IMR-90 (cell line): ENCODE measurements around the gene CHRNA7.

Experiments
- CEBPB ChIP-seq: IDR thresholded peaks from 2 replicates; pipeline ENCODE4 v1.6.1; 2012; ENCODE audit warnings: low read depth, low read length, improper control_type of control experiment
- CHD1 ChIP-seq: IDR thresholded peaks from 2 replicates; pipeline ENCODE4 v1.6.1; 2012; ENCODE audit warnings: low read depth, low read length, improper control_type of control experiment
- FOS ChIP-seq: fragments of 150-350 bp; IDR thresholded peaks from 2 replicates; pipeline ENCODE4 v1.6.1; 2016; ENCODE audit warnings: low read depth, low read length
- MAFK ChIP-seq: IDR thresholded peaks from 2 replicates; pipeline ENCODE4 v1.6.1; 2012; ENCODE audit warnings: low read depth, low read length, improper control_type of control experiment
- MXI1 ChIP-seq: IDR thresholded peaks from 2 replicates; pipeline ENCODE4 v1.6.1; 2012; ENCODE audit warnings: low read depth, mild to moderate bottlenecking, low read length, moderate library complexity, borderline replicate concordance
- POLR2A ChIP-seq: IDR thresholded peaks from 2 replicates; pipeline ENCODE4 v1.6.1; 2012; ENCODE audit warnings: mild to moderate bottlenecking, low read depth, low read length
- RAD21 ChIP-seq: IDR thresholded peaks from 2 replicates; pipeline ENCODE4 v1.6.1; 2012; ENCODE audit warnings: low read length, improper control_type of control experiment
- SMC3 ChIP-seq: fragments of 150-350 bp; IDR thresholded peaks from 2 replicates; pipeline ENCODE4 v1.6.1; 2016; ENCODE audit warnings: low read depth, mild to moderate bottlenecking, antibody characterized with exemption, low read length, moderate library complexity
- TF ChIP-seq, protein P1 (sequence below): conservative IDR thresholded peaks from 2 replicates; pipeline ENCODE4 v1.5.1; 2012; ENCODE audit warnings: mild to moderate bottlenecking, low read depth, low read length, improper control_type of control experiment
- TF ChIP-seq, protein P2 (sequence below): fragments of 150-350 bp; IDR thresholded peaks from 2 replicates; pipeline ENCODE4 v1.6.1; 2016; ENCODE audit warnings: low read depth, mild to moderate bottlenecking, low read length, moderate library complexity, borderline replicate concordance
- TF ChIP-seq, protein P3 (sequence below): fragments of 150-350 bp; IDR thresholded peaks from 2 replicates; pipeline ENCODE4 v1.6.1; 2017; ENCODE audit warnings: mild to moderate bottlenecking, antibody characterized with exemption, low read length, low read depth

DNA sequence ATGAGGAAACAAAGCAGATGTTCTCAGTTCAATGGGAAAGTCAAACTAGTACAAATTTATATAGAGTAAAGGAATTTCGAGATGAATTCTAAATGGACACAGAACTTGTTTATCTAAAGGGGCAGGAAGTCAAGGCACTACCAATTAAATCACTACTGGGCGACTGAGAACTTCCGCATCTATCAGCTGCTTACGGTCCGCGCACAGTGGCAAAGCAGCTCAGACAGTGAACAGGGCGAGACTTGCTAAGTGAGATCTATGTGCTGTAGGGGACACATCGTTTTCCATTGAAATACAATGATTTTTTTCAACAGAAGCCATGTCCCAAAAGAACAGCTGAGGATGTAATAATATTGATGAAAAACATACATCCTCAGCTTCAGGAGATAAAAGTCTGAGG is 105.0 kb downstream of the CHRNA7 start:
- TF ChIP-seq FOS = no peak
- TF ChIP-seq, protein P1, sequence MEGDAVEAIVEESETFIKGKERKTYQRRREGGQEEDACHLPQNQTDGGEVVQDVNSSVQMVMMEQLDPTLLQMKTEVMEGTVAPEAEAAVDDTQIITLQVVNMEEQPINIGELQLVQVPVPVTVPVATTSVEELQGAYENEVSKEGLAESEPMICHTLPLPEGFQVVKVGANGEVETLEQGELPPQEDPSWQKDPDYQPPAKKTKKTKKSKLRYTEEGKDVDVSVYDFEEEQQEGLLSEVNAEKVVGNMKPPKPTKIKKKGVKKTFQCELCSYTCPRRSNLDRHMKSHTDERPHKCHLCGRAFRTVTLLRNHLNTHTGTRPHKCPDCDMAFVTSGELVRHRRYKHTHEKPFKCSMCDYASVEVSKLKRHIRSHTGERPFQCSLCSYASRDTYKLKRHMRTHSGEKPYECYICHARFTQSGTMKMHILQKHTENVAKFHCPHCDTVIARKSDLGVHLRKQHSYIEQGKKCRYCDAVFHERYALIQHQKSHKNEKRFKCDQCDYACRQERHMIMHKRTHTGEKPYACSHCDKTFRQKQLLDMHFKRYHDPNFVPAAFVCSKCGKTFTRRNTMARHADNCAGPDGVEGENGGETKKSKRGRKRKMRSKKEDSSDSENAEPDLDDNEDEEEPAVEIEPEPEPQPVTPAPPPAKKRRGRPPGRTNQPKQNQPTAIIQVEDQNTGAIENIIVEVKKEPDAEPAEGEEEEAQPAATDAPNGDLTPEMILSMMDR = no peak
- TF ChIP-seq POLR2A = no peak
- no peak for TF ChIP-seq CHD1
- TF ChIP-seq RAD21 = no peak
- no peak for TF ChIP-seq MXI1
- no peak for TF ChIP-seq MAFK
- no peak for TF ChIP-seq SMC3
- TF ChIP-seq, protein P2, sequence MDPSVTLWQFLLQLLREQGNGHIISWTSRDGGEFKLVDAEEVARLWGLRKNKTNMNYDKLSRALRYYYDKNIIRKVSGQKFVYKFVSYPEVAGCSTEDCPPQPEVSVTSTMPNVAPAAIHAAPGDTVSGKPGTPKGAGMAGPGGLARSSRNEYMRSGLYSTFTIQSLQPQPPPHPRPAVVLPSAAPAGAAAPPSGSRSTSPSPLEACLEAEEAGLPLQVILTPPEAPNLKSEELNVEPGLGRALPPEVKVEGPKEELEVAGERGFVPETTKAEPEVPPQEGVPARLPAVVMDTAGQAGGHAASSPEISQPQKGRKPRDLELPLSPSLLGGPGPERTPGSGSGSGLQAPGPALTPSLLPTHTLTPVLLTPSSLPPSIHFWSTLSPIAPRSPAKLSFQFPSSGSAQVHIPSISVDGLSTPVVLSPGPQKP = no peak
- TF ChIP-seq, protein P3, sequence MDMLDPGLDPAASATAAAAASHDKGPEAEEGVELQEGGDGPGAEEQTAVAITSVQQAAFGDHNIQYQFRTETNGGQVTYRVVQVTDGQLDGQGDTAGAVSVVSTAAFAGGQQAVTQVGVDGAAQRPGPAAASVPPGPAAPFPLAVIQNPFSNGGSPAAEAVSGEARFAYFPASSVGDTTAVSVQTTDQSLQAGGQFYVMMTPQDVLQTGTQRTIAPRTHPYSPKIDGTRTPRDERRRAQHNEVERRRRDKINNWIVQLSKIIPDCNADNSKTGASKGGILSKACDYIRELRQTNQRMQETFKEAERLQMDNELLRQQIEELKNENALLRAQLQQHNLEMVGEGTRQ = no peak
- TF ChIP-seq CEBPB = no peak
